ENCODE measurements around the gene WNT2. TPM values are rescaled to one million over a fixed set of nuclear protein-coding genes. Genes with fewer than 3 reads are reported as not detected.

Gene WNT2
- polyA plus RNA-seq, 1 experiment = 24.4 TPM

DNA sequence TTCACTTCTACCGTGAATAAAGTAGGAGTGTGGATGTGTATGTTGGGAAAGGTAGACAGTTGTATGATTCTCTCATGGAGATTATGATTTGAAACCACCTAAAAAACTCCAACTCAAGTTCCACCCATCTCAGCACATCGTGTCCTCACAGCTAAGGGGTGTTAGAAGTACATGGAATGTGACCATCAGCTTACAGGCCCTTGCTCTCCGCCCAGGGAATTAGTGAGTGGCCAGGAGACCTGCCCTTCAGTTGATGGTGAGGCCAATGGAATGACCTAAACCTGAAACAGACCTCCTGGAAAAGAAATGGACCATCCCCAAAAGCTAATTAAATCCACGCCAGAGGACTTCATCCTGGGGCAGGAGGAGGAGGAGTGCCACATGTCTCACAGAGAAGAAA is 2.1 kb upstream of the WNT2 start:
- no peak for DNase-seq (ENCODE audit: low read depth, low spot score)
- H3K27ac ChIP-seq (ENCODE audit: low read depth, low read length) = no peak overlapping the region
- TF ChIP-seq, protein P1, sequence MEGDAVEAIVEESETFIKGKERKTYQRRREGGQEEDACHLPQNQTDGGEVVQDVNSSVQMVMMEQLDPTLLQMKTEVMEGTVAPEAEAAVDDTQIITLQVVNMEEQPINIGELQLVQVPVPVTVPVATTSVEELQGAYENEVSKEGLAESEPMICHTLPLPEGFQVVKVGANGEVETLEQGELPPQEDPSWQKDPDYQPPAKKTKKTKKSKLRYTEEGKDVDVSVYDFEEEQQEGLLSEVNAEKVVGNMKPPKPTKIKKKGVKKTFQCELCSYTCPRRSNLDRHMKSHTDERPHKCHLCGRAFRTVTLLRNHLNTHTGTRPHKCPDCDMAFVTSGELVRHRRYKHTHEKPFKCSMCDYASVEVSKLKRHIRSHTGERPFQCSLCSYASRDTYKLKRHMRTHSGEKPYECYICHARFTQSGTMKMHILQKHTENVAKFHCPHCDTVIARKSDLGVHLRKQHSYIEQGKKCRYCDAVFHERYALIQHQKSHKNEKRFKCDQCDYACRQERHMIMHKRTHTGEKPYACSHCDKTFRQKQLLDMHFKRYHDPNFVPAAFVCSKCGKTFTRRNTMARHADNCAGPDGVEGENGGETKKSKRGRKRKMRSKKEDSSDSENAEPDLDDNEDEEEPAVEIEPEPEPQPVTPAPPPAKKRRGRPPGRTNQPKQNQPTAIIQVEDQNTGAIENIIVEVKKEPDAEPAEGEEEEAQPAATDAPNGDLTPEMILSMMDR (IDR thresholded peaks at IDR 0.05; ENCODE audit: low read depth, low read length) = no peak
- H3K9me3 ChIP-seq (ENCODE audit: control insufficient read depth, insufficient read depth, low read length) = peaks cover 13% of the 10 kb centered on the region
- POLR2A ChIA-PET = no interaction called here
- H3K27me3 ChIP-seq (ENCODE audit: control insufficient read depth, insufficient read depth, low read length) = peaks cover 26% of the 10 kb centered on the region
- CTCF ChIA-PET = interaction anchor here (1.0 to 3.9 kb wide), 4 partner anchors 14 to 134 kb away, joined by 3 to 12 read pairs (median 3); no protein-coding TSS in a partner anchor
- peak overlapping the region; percentile 62 for H3K4me3 ChIP-seq (ENCODE audit: low read depth, low read length)

DNA sequence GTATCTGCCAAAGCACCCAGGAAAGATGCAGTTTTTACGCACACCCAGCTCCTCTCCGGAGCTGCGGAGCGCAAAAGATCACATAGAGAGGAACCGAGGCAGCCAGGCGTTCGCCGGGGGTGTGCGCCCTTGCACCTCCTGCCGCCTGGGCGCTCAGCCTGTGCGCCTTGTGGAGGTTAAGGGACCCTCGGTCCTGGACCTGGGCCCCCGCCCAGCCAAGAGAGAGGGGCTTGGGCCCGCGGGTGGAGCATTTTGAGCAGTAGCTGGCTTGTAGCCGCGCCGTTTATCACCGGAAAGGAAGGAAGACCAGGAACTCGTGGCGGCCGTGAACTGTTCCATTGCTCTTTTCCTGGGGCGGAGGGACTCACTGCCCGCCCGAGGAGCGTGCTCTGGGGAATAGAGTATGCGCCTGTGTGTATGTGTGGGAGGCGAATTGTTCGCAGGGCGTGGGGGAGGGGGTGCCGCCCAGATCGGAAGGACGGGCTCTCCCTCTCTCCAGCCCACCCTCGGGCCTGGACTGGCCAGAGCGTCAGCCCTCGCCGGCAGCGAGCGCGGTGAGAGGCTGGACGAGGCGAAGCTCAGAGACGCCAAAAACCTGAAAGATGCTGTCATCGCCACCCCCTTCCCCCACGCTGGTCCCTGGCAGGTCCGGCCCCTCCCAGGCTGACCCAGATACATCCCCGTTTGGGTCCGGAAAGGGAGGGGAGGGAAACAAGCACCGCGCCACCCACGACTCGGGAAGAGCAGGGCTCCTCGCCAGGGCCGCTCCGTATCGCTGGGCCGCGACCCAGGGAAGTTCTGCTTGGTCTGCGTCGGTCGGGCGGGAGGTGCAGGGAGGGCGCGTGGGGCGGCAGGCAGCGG is 1.2 kb upstream of the WNT2 start:
- TF ChIP-seq, protein P1 (IDR thresholded peaks at IDR 0.05; ENCODE audit: low read depth, low read length) = no peak
- peaks cover 10% of the 10 kb centered on the region for H3K9me3 ChIP-seq (ENCODE audit: control insufficient read depth, insufficient read depth, low read length)
- peak overlapping the region; percentile 62 for H3K4me3 ChIP-seq (ENCODE audit: low read depth, low read length)
- CTCF ChIA-PET = interaction anchor here (1.0 to 3.9 kb wide), 2 partner anchors 111 to 135 kb away, joined by 3 to 12 read pairs; no protein-coding TSS in a partner anchor
- POLR2A ChIA-PET = interaction anchor here (0.9 to 1.1 kb wide), 4 partner anchors 73 to 105 kb away, joined by 3 to 9 read pairs (median 4); no protein-coding TSS in a partner anchor
- peak overlapping the region; percentile 57 for H3K27ac ChIP-seq (ENCODE audit: low read depth, low read length)
- peaks cover 27% of the 10 kb centered on the region for H3K27me3 ChIP-seq (ENCODE audit: control insufficient read depth, insufficient read depth, low read length)
- DNase-seq (ENCODE audit: low read depth, low spot score) = peak; percentile 56

DNA sequence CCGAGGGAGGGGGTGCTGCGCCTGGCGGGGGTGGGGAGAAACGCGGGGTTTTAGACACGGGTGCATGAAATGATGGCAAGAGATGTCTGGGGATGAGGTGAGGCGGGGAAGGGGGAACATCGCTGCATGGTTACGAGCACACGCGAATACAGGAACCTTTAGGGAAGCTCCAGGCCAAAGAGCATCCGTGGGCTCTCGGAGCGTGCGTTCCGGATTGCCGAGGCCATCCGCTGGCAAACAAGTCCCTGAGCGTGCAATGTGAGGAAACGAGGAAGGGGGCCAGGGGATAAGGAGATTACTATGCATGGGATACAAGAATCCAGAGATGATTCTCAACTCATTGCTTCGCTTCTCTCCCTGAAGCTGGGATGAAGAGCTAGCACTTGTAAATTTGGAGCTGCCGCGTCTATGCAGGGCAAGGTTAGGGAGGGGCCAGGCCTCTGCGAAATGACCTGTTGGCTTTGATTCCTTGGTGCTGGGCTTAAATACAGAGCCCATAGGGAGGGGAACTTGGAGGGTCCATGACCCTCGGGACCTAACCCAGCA is 520 bp upstream of the WNT2 start:
- peaks cover 10% of the 10 kb centered on the region for H3K9me3 ChIP-seq (ENCODE audit: control insufficient read depth, insufficient read depth, low read length)
- no peak overlapping the region for H3K27ac ChIP-seq (ENCODE audit: low read depth, low read length)
- ChIA-PET POLR2A (interaction anchor here (0.9 to 1.1 kb wide), 4 partner anchors 72 to 105 kb away, joined by 3 to 9 read pairs (median 4); no protein-coding TSS in a partner anchor), CTCF (interaction anchor here (3.9 kb wide), 1 partner anchor 110 kb away, joined by 12 read pairs; no protein-coding TSS in a partner anchor)
- TF ChIP-seq, protein P1 (IDR thresholded peaks at IDR 0.05; ENCODE audit: low read depth, low read length) = no peak
- no peak for DNase-seq (ENCODE audit: low read depth, low spot score)
- H3K4me3 ChIP-seq (ENCODE audit: low read depth, low read length) = peak overlapping the region; percentile 62
- peaks cover 27% of the 10 kb centered on the region for H3K27me3 ChIP-seq (ENCODE audit: control insufficient read depth, insufficient read depth, low read length)

DNA sequence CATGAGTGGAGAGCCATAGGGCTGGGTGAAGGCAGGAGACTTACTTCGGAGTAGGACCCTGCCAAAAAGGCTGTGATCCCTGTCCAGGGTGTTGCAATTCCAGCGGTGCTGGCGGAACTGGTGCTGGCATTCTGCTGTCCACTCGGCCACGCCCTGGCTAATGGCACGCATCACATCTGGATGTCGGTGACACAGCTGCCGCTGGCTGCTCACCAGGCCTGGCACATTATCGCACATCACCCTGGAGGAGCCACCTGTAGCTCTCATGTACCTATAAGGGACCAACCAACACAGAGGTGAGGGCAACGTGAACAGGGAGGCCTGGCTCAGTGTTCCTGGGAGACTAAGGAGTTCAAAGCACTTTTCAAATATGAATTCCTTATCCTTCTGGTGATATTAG is 2.3 kb downstream of the WNT2 start:
- CTCF ChIA-PET = no interaction called here
- no peak for DNase-seq (ENCODE audit: low read depth, low spot score)
- H3K9me3 ChIP-seq (ENCODE audit: control insufficient read depth, insufficient read depth, low read length) = peaks cover 3% of the 10 kb centered on the region; the same call in 1 of the 2 replicates
- no peak overlapping the region for H3K4me3 ChIP-seq (ENCODE audit: low read depth, low read length)
- TF ChIP-seq, protein P1 (IDR thresholded peaks at IDR 0.05; ENCODE audit: low read depth, low read length) = no peak
- POLR2A ChIA-PET = no interaction called here
- H3K27ac ChIP-seq (ENCODE audit: low read depth, low read length) = no peak overlapping the region
- H3K27me3 ChIP-seq (ENCODE audit: control insufficient read depth, insufficient read depth, low read length) = peaks cover 24% of the 10 kb centered on the region

DNA sequence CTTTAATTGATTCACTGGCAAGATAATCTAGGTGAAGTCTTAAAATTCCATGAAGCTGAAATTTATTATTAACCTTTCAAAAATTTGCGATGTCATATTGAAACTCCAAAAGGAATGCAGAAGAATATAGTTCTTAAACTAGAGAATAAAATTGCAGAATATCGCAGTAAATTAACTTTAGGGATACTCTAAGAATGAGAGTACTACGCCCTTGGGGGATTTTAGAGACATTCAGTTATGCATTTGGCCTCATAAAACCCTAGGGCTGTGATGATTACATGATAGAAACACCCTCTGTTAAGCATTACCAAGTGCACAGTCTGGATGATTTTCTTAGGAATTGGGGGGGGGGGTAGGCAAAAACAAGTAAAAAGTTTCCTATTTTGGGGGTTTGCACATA is 3.7 kb downstream of the WNT2 start:
- CTCF ChIA-PET = no interaction called here
- no peak overlapping the region for H3K27ac ChIP-seq (ENCODE audit: low read depth, low read length)

More for the DNA sequence above, 3.7 kb downstream of the WNT2 start:
- TF ChIP-seq, protein P1 (IDR thresholded peaks at IDR 0.05; ENCODE audit: low read depth, low read length) = no peak
- DNase-seq (ENCODE audit: low read depth, low spot score) = no peak
- Histone ChIP-seq H3K9me3 (ENCODE audit: control insufficient read depth, insufficient read depth, low read length) (peaks cover 3% of the 10 kb centered on the region; the same call in 1 of the 2 replicates), H3K27me3 (ENCODE audit: control insufficient read depth, insufficient read depth, low read length) (peaks cover 24% of the 10 kb centered on the region), H3K4me3 (ENCODE audit: low read depth, low read length) (no peak overlapping the region)
- POLR2A ChIA-PET = no interaction called here
